Measurements from ENCODE around the gene ODR4. TPM values are rescaled to one million over a fixed set of nuclear protein-coding genes. Genes with fewer than 3 reads are reported as not detected.
"Not testable (repeated sequence)": the region's sequence is repeated elsewhere in the genome, so short reads cannot be mapped to it uniquely, and the experiment has no call there.

Gene ODR4
- total and polyA plus RNA-seq, 4 donors = 8.7 to 25.8 (median 13.9) TPM

- Histone ChIP-seq H3K36me3 (ENCODE audit: control insufficient read depth in 4 of 4, insufficient read depth in 3 of 4, low read depth in 1 of 4, low read length in 3 of 4) (peaks cover 16 to 83% (median 81%) of the 10 kb centered on the region in 4 donors), H3K4me1 (ENCODE audit: control insufficient read depth in 4 of 4, insufficient read depth in 4 of 4, low read length in 3 of 4) (no peaks in the 10 kb centered on the region), H3K9me3 (ENCODE audit: control insufficient read depth in 4 of 4, low read length in 3 of 4) (no peaks in the 10 kb centered on the region), H3K27ac (ENCODE audit: low read depth in 1 of 2, low read length in 2 of 2) (no peak overlapping the region), H3K9ac (ENCODE audit: low read depth in 1 of 2, low read length in 2 of 2) (no peak overlapping the region), H3K4me3 (ENCODE audit: low read depth in 1 of 3, low read length in 3 of 3) (no peak overlapping the region), H3K27me3 (ENCODE audit: control insufficient read depth in 4 of 4, insufficient read depth in 4 of 4, low read length in 3 of 4) (no peaks in the 10 kb centered on the region)
- no peak for DNase-seq (ENCODE audit: low spot score)
- 94% methylated on average over 5 of the region's 5 CpGs for WGBS
- TF ChIP-seq NR2F2 (IDR thresholded peaks at IDR 0.05) = no peak
- TF ChIP-seq, protein P1, sequence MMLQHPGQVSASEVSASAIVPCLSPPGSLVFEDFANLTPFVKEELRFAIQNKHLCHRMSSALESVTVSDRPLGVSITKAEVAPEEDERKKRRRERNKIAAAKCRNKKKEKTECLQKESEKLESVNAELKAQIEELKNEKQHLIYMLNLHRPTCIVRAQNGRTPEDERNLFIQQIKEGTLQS (IDR thresholded peaks at IDR 0.05) = no peak
- no peak for TF ChIP-seq HNF4G (IDR thresholded peaks at IDR 0.05)
- TF ChIP-seq, protein P2, sequence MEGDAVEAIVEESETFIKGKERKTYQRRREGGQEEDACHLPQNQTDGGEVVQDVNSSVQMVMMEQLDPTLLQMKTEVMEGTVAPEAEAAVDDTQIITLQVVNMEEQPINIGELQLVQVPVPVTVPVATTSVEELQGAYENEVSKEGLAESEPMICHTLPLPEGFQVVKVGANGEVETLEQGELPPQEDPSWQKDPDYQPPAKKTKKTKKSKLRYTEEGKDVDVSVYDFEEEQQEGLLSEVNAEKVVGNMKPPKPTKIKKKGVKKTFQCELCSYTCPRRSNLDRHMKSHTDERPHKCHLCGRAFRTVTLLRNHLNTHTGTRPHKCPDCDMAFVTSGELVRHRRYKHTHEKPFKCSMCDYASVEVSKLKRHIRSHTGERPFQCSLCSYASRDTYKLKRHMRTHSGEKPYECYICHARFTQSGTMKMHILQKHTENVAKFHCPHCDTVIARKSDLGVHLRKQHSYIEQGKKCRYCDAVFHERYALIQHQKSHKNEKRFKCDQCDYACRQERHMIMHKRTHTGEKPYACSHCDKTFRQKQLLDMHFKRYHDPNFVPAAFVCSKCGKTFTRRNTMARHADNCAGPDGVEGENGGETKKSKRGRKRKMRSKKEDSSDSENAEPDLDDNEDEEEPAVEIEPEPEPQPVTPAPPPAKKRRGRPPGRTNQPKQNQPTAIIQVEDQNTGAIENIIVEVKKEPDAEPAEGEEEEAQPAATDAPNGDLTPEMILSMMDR (IDR thresholded peaks at IDR 0.05; ENCODE audit: low read depth, low read length, missing input control) = no peak
- TF ChIP-seq FOXA1 (IDR thresholded peaks at IDR 0.05) = no peak
- TF ChIP-seq FOXA2 (IDR thresholded peaks at IDR 0.05) = no peak
- no peak for TF ChIP-seq TAF1 (conservative IDR thresholded peaks at IDR 0.05)
- no peak for TF ChIP-seq RAD21 (IDR thresholded peaks at IDR 0.05)
- no peak for TF ChIP-seq JUND (IDR thresholded peaks at IDR 0.05)
- TF ChIP-seq, protein P3, sequence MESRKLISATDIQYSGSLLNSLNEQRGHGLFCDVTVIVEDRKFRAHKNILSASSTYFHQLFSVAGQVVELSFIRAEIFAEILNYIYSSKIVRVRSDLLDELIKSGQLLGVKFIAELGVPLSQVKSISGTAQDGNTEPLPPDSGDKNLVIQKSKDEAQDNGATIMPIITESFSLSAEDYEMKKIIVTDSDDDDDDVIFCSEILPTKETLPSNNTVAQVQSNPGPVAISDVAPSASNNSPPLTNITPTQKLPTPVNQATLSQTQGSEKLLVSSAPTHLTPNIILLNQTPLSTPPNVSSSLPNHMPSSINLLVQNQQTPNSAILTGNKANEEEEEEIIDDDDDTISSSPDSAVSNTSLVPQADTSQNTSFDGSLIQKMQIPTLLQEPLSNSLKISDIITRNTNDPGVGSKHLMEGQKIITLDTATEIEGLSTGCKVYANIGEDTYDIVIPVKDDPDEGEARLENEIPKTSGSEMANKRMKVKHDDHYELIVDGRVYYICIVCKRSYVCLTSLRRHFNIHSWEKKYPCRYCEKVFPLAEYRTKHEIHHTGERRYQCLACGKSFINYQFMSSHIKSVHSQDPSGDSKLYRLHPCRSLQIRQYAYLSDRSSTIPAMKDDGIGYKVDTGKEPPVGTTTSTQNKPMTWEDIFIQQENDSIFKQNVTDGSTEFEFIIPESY (IDR thresholded peaks at IDR 0.05) = no peak
- no peak for TF ChIP-seq HNF4A (conservative IDR thresholded peaks at IDR 0.05)
- TF ChIP-seq REST (IDR thresholded peaks at IDR 0.05) = no peak
- TF ChIP-seq RXRA (IDR thresholded peaks at IDR 0.05) = no peak
- no peak for TF ChIP-seq YY1 (IDR thresholded peaks at IDR 0.05)
- no peak for TF ChIP-seq GABPA (IDR thresholded peaks at IDR 0.05 in 1 of 2, conservative IDR thresholded peaks at IDR 0.05 in 1 of 2)
- no peak for TF ChIP-seq MAX (IDR thresholded peaks at IDR 0.05)
- no peak for TF ChIP-seq EGR1 (IDR thresholded peaks at IDR 0.05; ENCODE audit: low read depth in 2 of 2)
These were observed 34.9 kb upstream of the ODR4 start for GRCh38 chr1:186340772-186341171.

GRCh38 chr1:186347837-186348691 lies 27.6 kb upstream of the ODR4 start:
- not testable (repeated sequence) for H3K4me1 ChIP-seq (ENCODE audit: control insufficient read depth in 4 of 4, insufficient read depth in 4 of 4, low read length in 3 of 4); H3K9ac ChIP-seq (ENCODE audit: low read depth in 1 of 2, low read length in 2 of 2); H3K27me3 ChIP-seq (ENCODE audit: control insufficient read depth in 4 of 4, insufficient read depth in 4 of 4, low read length in 3 of 4); H3K9me3 ChIP-seq (ENCODE audit: control insufficient read depth in 4 of 4, low read length in 3 of 4); H3K27ac ChIP-seq (ENCODE audit: low read depth in 1 of 2, low read length in 2 of 2); DNase-seq (ENCODE audit: low spot score); H3K4me3 ChIP-seq (ENCODE audit: low read depth in 1 of 3, low read length in 3 of 3)
- peaks cover 5 to 76% (median 73%) of the 10 kb centered on the region in 4 donors for H3K36me3 ChIP-seq (ENCODE audit: control insufficient read depth in 4 of 4, insufficient read depth in 3 of 4, low read depth in 1 of 4, low read length in 3 of 4)
- 94% methylated on average over 8 of the region's 8 CpGs for whole genome bisulfite sequencing

All from liver (tissue), 9 donors.